Skeletal muscle satellite cell (primary cell): ENCODE measurements around the gene PI4KA.

Experiments used
- H3K27me3 ChIP-seq: 2 replicates; pipeline ENCODE4 v1.7.0; 2013; ENCODE audit warnings: low read length; ENCODE audit not compliant: control insufficient read depth, insufficient read depth
- H3K36me3 ChIP-seq: 2 replicates; pipeline ENCODE4 v1.7.0; 2013; ENCODE audit warnings: mild to moderate bottlenecking, control low read depth, low read length; ENCODE audit not compliant: insufficient read depth
- H3K4me1 ChIP-seq: 2 replicates; pipeline ENCODE4 v1.7.0; 2013; ENCODE audit warnings: low read length; ENCODE audit not compliant: control insufficient read depth, insufficient read depth
- H3K4me2 ChIP-seq: 2 replicates; pipeline ENCODE4 v1.7.0; 2013; ENCODE audit warnings: mild to moderate bottlenecking, low read length
- H3K4me3 ChIP-seq: 2 replicates; pipeline ENCODE4 v1.7.0; 2013; ENCODE audit warnings: low read length
- H3K9ac ChIP-seq: 2 replicates; pipeline ENCODE4 v1.7.0; 2013; ENCODE audit warnings: mild to moderate bottlenecking, low read depth, low read length, moderate library complexity
- H3K9me3 ChIP-seq: replicated peaks from 2 replicates; pipeline ENCODE4 v1.7.0; 2013; ENCODE audit warnings: mild to moderate bottlenecking, control low read depth, low read length

PI4KA gene

GRCh38 chr22:20794650-20795413, 63.8 kb downstream of the PI4KA start:
- Histone ChIP-seq H3K27me3 (no peaks in the 10 kb centered on the region), H3K36me3 (peaks cover 65% of the 10 kb centered on the region), H3K9ac (no peak overlapping the region), H3K4me3 (no peak overlapping the region), H3K4me1 (no peaks in the 10 kb centered on the region), H3K4me2 (no peak overlapping the region), H3K9me3 (no peaks in the 10 kb centered on the region)

GRCh38 chr22:20793748-20794649, 64.6 kb downstream of the PI4KA start:
- H3K9ac ChIP-seq, result no peak overlapping the region

GRCh38 chr22:20792966-20793728, 65.5 kb downstream of the PI4KA start:
- no peak overlapping the region for H3K4me3 ChIP-seq
- H3K27me3 ChIP-seq, result no peaks in the 10 kb centered on the region
- H3K36me3 ChIP-seq, result peaks cover 54% of the 10 kb centered on the region

More at GRCh38 chr22:20793748-20794649, 64.6 kb downstream of the PI4KA start:
- no peak overlapping the region for H3K4me3 ChIP-seq
- no peaks in the 10 kb centered on the region for H3K9me3 ChIP-seq
- H3K36me3 ChIP-seq, result peaks cover 57% of the 10 kb centered on the region
- H3K27me3 ChIP-seq, result no peaks in the 10 kb centered on the region
- H3K4me1 ChIP-seq, result no peaks in the 10 kb centered on the region
- H3K4me2 ChIP-seq, result no peak overlapping the region

GRCh38 chr22:20792221-20792965, 66.2 kb downstream of the PI4KA start:
- Histone ChIP-seq H3K9me3 (no peaks in the 10 kb centered on the region), H3K4me1 (no peaks in the 10 kb centered on the region), H3K9ac (no peak overlapping the region), H3K36me3 (peaks cover 54% of the 10 kb centered on the region), H3K4me2 (no peak overlapping the region), H3K27me3 (no peaks in the 10 kb centered on the region), H3K4me3 (no peak overlapping the region)

More at GRCh38 chr22:20792966-20793728, 65.5 kb downstream of the PI4KA start:
- Histone ChIP-seq H3K4me1 (no peaks in the 10 kb centered on the region), H3K4me2 (no peak overlapping the region), H3K9ac (no peak overlapping the region), H3K9me3 (no peaks in the 10 kb centered on the region)

GRCh38 chr22:20788627-20789344, 69.8 kb downstream of the PI4KA start:
- H3K9ac ChIP-seq, result no peak overlapping the region
- peaks cover 43% of the 10 kb centered on the region for H3K36me3 ChIP-seq
- no peak overlapping the region for H3K4me3 ChIP-seq
- no peaks in the 10 kb centered on the region for H3K9me3 ChIP-seq
- H3K27me3 ChIP-seq, result no peaks in the 10 kb centered on the region
- no peak overlapping the region for H3K4me2 ChIP-seq
- peaks cover 4% of the 10 kb centered on the region for H3K4me1 ChIP-seq

GRCh38 chr22:20787746-20788626, 70.6 kb downstream of the PI4KA start:
- Histone ChIP-seq H3K4me2 (no peak overlapping the region), H3K36me3 (peaks cover 42% of the 10 kb centered on the region), H3K9me3 (no peaks in the 10 kb centered on the region), H3K4me3 (no peak overlapping the region), H3K4me1 (peaks cover 9% of the 10 kb centered on the region), H3K9ac (no peak overlapping the region), H3K27me3 (no peaks in the 10 kb centered on the region)

- H3K9me3 ChIP-seq, result no peaks in the 10 kb centered on the region
- no peak overlapping the region for H3K4me3 ChIP-seq
- peaks cover 9% of the 10 kb centered on the region for H3K4me1 ChIP-seq
- H3K36me3 ChIP-seq, result peaks cover 41% of the 10 kb centered on the region
- no peak overlapping the region for H3K4me2 ChIP-seq
- no peak overlapping the region for H3K9ac ChIP-seq
- H3K27me3 ChIP-seq, result no peaks in the 10 kb centered on the region
Measured at GRCh38 chr22:20787223-20787622, 71.4 kb downstream of the PI4KA start.

GRCh38 chr22:20786536-20786979, 72.1 kb downstream of the PI4KA start:
- Histone ChIP-seq H3K9ac (no peak overlapping the region), H3K36me3 (peaks cover 45% of the 10 kb centered on the region), H3K9me3 (no peaks in the 10 kb centered on the region), H3K4me1 (peaks cover 9% of the 10 kb centered on the region), H3K27me3 (no peaks in the 10 kb centered on the region), H3K4me2 (no peak overlapping the region), H3K4me3 (no peak overlapping the region)

- no peaks in the 10 kb centered on the region for H3K9me3 ChIP-seq
- H3K4me1 ChIP-seq, result peaks cover 9% of the 10 kb centered on the region
- no peak overlapping the region for H3K4me2 ChIP-seq
- peaks cover 45% of the 10 kb centered on the region for H3K36me3 ChIP-seq
- H3K4me3 ChIP-seq, result no peak overlapping the region
- H3K9ac ChIP-seq, result no peak overlapping the region
- H3K27me3 ChIP-seq, result no peaks in the 10 kb centered on the region
Measured at GRCh38 chr22:20786048-20786447, 72.6 kb downstream of the PI4KA start.
